A549 (cell line): Measurements from ENCODE around the gene POLE2. TPM values are rescaled to one million over a fixed set of nuclear protein-coding genes. Genes with fewer than 3 reads are reported as not detected.

Experiments used
- ATAC-seq, 2 experiments: fragments of 200-7000 bp in 1 of 2; fragments of >200 bp in 1 of 2; cut with Nextera tagmentation in 1 of 2; cut with Tn5 transposase in 1 of 2; 3 replicates each; pipeline versions ENCODE4 v1.8.0 to v1.9.1; 2018 to 2020; ENCODE audit warnings: mild to moderate bottlenecking in 1 of 2, moderate library complexity in 1 of 2
- CTCF ChIA-PET: fragments of 300-600 bp; sonication (Branson Sonifier 250); formaldehyde crosslinking; extraction: SDS; loops from one replicate; lab custom pipeline; 2021; ENCODE audit warnings: antibody characterized with exemption, inconsistent platforms; lab: Yijun Ruan, JAX
- POLR2A ChIA-PET: fragments of 350-600 bp; formaldehyde crosslinking; extraction: SDS; loops from one replicate; lab custom pipeline; 2021; ENCODE audit warnings: antibody characterized with exemption, inconsistent platforms; lab: Yijun Ruan, JAX
- DNase-seq, 2 experiments: peaks; one replicate each; pipeline versions ENCODE4 v3.0.0 to v3.0.0-alpha.2; 2011 to 2016; ENCODE audit warnings: low read depth in 1 of 2, low spot score in 1 of 2
- FAIRE-seq: peaks from 2 replicates; lab custom pipeline; 2011; peaks lifted over from hg19 to GRCh38; lab: Jason Lieb, UNC
- H3K27ac ChIP-seq, 2 experiments: fragments of >200 bp; sonication (Bioruptor Twin); formaldehyde crosslinking; 3 replicates each; pipeline ENCODE4 v1.5.1; 2016 to 2017
- H3K4me1 ChIP-seq: fragments of >200 bp; sonication (Bioruptor Twin); formaldehyde crosslinking; 3 replicates; pipeline ENCODE4 v1.6.1; 2016
- H3K4me2 ChIP-seq: fragments of >200 bp; sonication (Bioruptor Twin); formaldehyde crosslinking; 3 replicates; pipeline ENCODE4 v1.6.1; 2016
- H3K4me3 ChIP-seq: fragments of >200 bp; sonication (Bioruptor Twin); formaldehyde crosslinking; 3 replicates; pipeline ENCODE4 v1.5.1; 2016
- H3K9me3 ChIP-seq: fragments of >200 bp; sonication (Bioruptor Twin); formaldehyde crosslinking; 3 replicates; pipeline ENCODE4 v1.6.1; 2016
- CBX2 ChIP-seq: fragments of 200-600 bp; sonication (generic); IDR thresholded peaks from 2 replicates; pipeline ENCODE4 v1.6.1; 2016; ENCODE audit warnings: low read depth, mild to moderate bottlenecking, borderline replicate concordance
- CBX8 ChIP-seq: fragments of 200-600 bp; sonication (generic); IDR thresholded peaks from 2 replicates; pipeline ENCODE4 v1.6.1; 2016
- CEBPB ChIP-seq, 2 experiments: fragments of >200 bp in 1 of 2; sonication (Bioruptor Twin) in 1 of 2; formaldehyde crosslinking in 1 of 2; IDR thresholded peaks; 2 replicates each; pipeline ENCODE4 v1.6.1; 2012 to 2016
- CHD2 ChIP-seq: fragments of 150-350 bp; IDR thresholded peaks from 2 replicates; pipeline ENCODE4 v1.6.1; 2014; ENCODE audit warnings: low read length; ENCODE audit not compliant: partially characterized antibody
- EHMT2 ChIP-seq: fragments of 200-600 bp; sonication (generic); IDR thresholded peaks from 2 replicates; pipeline ENCODE4 v1.6.1; 2016; ENCODE audit warnings: antibody characterized with exemption, low read depth, mild to moderate bottlenecking, moderate library complexity
- EP300 ChIP-seq, 2 experiments: fragments of >200 bp; sonication (Bioruptor Twin); formaldehyde crosslinking; IDR thresholded peaks; 2 replicates in 1 of 2; 3 replicates in 1 of 2; pipeline ENCODE4 v1.6.1; 2016 to 2017
- ESRRA ChIP-seq: fragments of 150-350 bp; IDR thresholded peaks from 2 replicates; pipeline ENCODE4 v1.6.1; 2014; ENCODE audit warnings: mild to moderate bottlenecking, low read length, borderline replicate concordance
- HMGXB4 ChIP-seq: fragments of 250-450 bp; sonication (Bioruptor Pico); IDR thresholded peaks from 2 replicates; pipeline ENCODE4 v1.5.0; 2021; ENCODE audit warnings: mild to moderate bottlenecking, moderate library complexity, borderline replicate concordance
- HOXB13 ChIP-seq: fragments of 250-450 bp; sonication (Bioruptor Pico); IDR thresholded peaks from 2 replicates; pipeline ENCODE4 v1.5.0; 2020; ENCODE audit warnings: low read depth, mild to moderate bottlenecking, moderate library complexity
- HOXB5 ChIP-seq: fragments of 250-450 bp; sonication (Bioruptor Pico); IDR thresholded peaks from 2 replicates; pipeline ENCODE4 v1.5.0; 2020; ENCODE audit warnings: mild to moderate bottlenecking, moderate library complexity
- JUN ChIP-seq, 2 experiments: fragments of >200 bp; sonication (Bioruptor Twin); formaldehyde crosslinking; IDR thresholded peaks; 2 replicates in 1 of 2; 3 replicates in 1 of 2; pipeline ENCODE4 v1.6.1; 2016 to 2017
- JUNB ChIP-seq: fragments of >200 bp; sonication (Bioruptor Twin); formaldehyde crosslinking; IDR thresholded peaks from 2 replicates; pipeline ENCODE4 v1.6.1; 2016
- KDM5A ChIP-seq: fragments of 200-600 bp; sonication (generic); IDR thresholded peaks from 2 replicates; pipeline ENCODE4 v1.6.1; 2016; ENCODE audit warnings: antibody characterized with exemption, mild to moderate bottlenecking
- MAFK ChIP-seq: fragments of 450-650 bp; IDR thresholded peaks from 2 replicates; pipeline ENCODE4 v1.6.1; 2014; ENCODE audit not compliant: partially characterized antibody
- MAX ChIP-seq: IDR thresholded peaks from 2 replicates; pipeline ENCODE4 v1.6.1; 2012
- NR3C1 ChIP-seq: fragments of >200 bp; sonication (Bioruptor Twin); formaldehyde crosslinking; IDR thresholded peaks from 3 replicates; pipeline ENCODE4 v1.6.1; 2017
- PBX3 ChIP-seq: IDR thresholded peaks from 2 replicates; pipeline ENCODE4 v1.6.1; 2012
- POLR2A ChIP-seq: IDR thresholded peaks from 2 replicates; pipeline ENCODE4 v1.6.1; 2012; ENCODE audit warnings: mild to moderate bottlenecking, low read length
- RFX5 ChIP-seq: fragments of 450-650 bp; IDR thresholded peaks from 2 replicates; pipeline ENCODE4 v1.7.1; 2014; ENCODE audit warnings: antibody characterized with exemption, mild to moderate bottlenecking, moderate library complexity
- RNF2 ChIP-seq: fragments of 200-600 bp; sonication (generic); IDR thresholded peaks from 2 replicates; pipeline ENCODE4 v1.6.1; 2016; ENCODE audit warnings: low read depth, mild to moderate bottlenecking, antibody characterized with exemption, moderate library complexity, borderline replicate concordance
- SMC3 ChIP-seq: fragments of >200 bp; sonication (Bioruptor Twin); formaldehyde crosslinking; IDR thresholded peaks from 3 replicates; pipeline ENCODE4 v1.6.1; 2018; ENCODE audit warnings: inconsistent platforms
- SREBF2 ChIP-seq: fragments of 450-650 bp; IDR thresholded peaks from 2 replicates; pipeline ENCODE4 v1.6.1; 2014; ENCODE audit warnings: mild to moderate bottlenecking, moderate library complexity
- TFCP2L1 ChIP-seq: fragments of 250-450 bp; sonication (Bioruptor Pico); IDR thresholded peaks from 2 replicates; pipeline ENCODE4 v1.5.0; 2021; ENCODE audit warnings: mild to moderate bottlenecking
- ZSCAN20 ChIP-seq: fragments of 250-450 bp; sonication (Bioruptor Pico); IDR thresholded peaks from 2 replicates; pipeline ENCODE4 v1.8.0; 2022; ENCODE audit warnings: mild to moderate bottlenecking, moderate library complexity
- WGBS: methylation state at CpG from one replicate; pipeline ENCODE4 v1.1.6; 2017; ENCODE audit errors: missing lambda C conversion rate; 5-methylcytosine and 5-hydroxymethylcytosine counted together
- polyA plus RNA-seq, 4 experiments: library from polyadenylated mRNA; depleted of rRNA in 3 of 4; stranded (reverse); fragments of >200 nt; fragmentation: RNase III in 1 of 4; extraction: RNeasy Plus Mini Kit Qiagen cat#74134 plus additional on column Dnase treatment in 1 of 4; gene quantifications; 2 replicates in 3 of 4; 3 replicates in 1 of 4; pipeline ENCODE4 v1.2.3, GENCODE V29; 2011 to 2017

POLE2 gene
- polyA plus RNA-seq, 2 of the 4 experiments (the other 2 are of a cell fraction), result 20.2 to 28.1 TPM

GRCh38 chr14:49612671-49613070 lies 75.3 kb downstream of the POLE2 start:
- Histone ChIP-seq H3K4me1 (peaks cover 12% of the 10 kb centered on the region), H3K4me2 (no peak overlapping the region), H3K27ac (no peak overlapping the region), H3K9me3 (no peaks in the 10 kb centered on the region), H3K4me3 (no peak overlapping the region)
- no peak for ATAC-seq
- TF ChIP-seq HOXB5 (CRISPR knock-in tag), result no peak
- no peak for FAIRE-seq
- no peak for DNase-seq
- ChIA-PET CTCF (interaction anchor here (0.5 to 2.6 kb wide), 3 partner anchors 8 to 235 kb away, joined by 3 to 7 read pairs (median 3); partner anchors contain the start of genes MGAT2 and RPL36AL), POLR2A (interaction anchor here (1.1 kb wide), 2 partner anchors 8 to 9 kb away, joined by 3 to 4 read pairs; partner anchors contain the start of genes MGAT2 and RPL36AL)
- 92% methylated on average over 8 of the region's 8 CpGs for WGBS

GRCh38 chr14:49612251-49612650 lies 75.8 kb downstream of the POLE2 start:
- Histone ChIP-seq H3K4me2 (no peak overlapping the region), H3K27ac (no peak overlapping the region), H3K4me3 (no peak overlapping the region), H3K9me3 (no peaks in the 10 kb centered on the region), H3K4me1 (peaks cover 8% of the 10 kb centered on the region; the same call in 2 of the 3 replicates)
- no peak for ATAC-seq
- POLR2A ChIA-PET, result interaction anchor here (0.7 to 1.1 kb wide), 3 partner anchors 8 to 250 kb away, joined by 3 to 4 read pairs (median 4); partner anchors contain the start of genes MGAT2 and RPL36AL
- WGBS, result 90% methylated on average over 4 of the region's 4 CpGs
- CTCF ChIA-PET, result interaction anchor here (0.5 to 2.6 kb wide), 3 partner anchors 9 to 236 kb away, joined by 3 to 7 read pairs (median 3); partner anchors contain the start of genes MGAT2 and RPL36AL
- DNase-seq, result no peak
- FAIRE-seq, result no peak
- TF ChIP-seq POLR2A, result no peak
- TF ChIP-seq CEBPB (IDR thresholded peaks at IDR 0.05), result no peak
- no peak for TF ChIP-seq SMC3
- no peak for TF ChIP-seq SREBF2
- no peak for TF ChIP-seq KDM5A
- TF ChIP-seq HOXB5 (CRISPR knock-in tag), result no peak
- TF ChIP-seq EP300 (IDR thresholded peaks at IDR 0.05), result no peak
- no peak for TF ChIP-seq ZSCAN20 (CRISPR knock-in tag)
- no peak for TF ChIP-seq PBX3
- no peak for TF ChIP-seq ESRRA
- no peak for TF ChIP-seq RNF2

- POLR2A ChIA-PET, result interaction anchor here (0.7 to 0.9 kb wide), 2 partner anchors 9 to 13 kb away, joined by 3 to 9 read pairs; partner anchors contain the start of genes LRR1, MGAT2 and RPL36AL
- DNase-seq (no peak), FAIRE-seq (no peak), ATAC-seq (no peak)
- no peak for TF ChIP-seq TFCP2L1 (CRISPR knock-in tag)
- TF ChIP-seq JUN (IDR thresholded peaks at IDR 0.05), result no peak
- no peak for TF ChIP-seq SREBF2
- TF ChIP-seq NR3C1, result no peak
- no peak for TF ChIP-seq ZSCAN20 (CRISPR knock-in tag)
- TF ChIP-seq EHMT2, result no peak
- no peak for TF ChIP-seq MAX
- no peak for TF ChIP-seq HOXB13 (CRISPR knock-in tag)
- TF ChIP-seq JUNB, result no peak
- no peak for TF ChIP-seq HMGXB4 (CRISPR knock-in tag)
- TF ChIP-seq CBX8, result no peak
- TF ChIP-seq RFX5, result no peak
- TF ChIP-seq SMC3, result no peak
- no peak for TF ChIP-seq CBX2
- no peak for TF ChIP-seq CHD2
- TF ChIP-seq MAFK, result no peak
- TF ChIP-seq RNF2, result no peak
- CTCF ChIA-PET, result interaction anchor here (4.4 kb wide), 1 partner anchor 20 kb away, joined by 15 read pairs; the partner anchor contains the start of gene RPS29
- no peak overlapping the region for H3K4me2 ChIP-seq
- H3K4me3 ChIP-seq, result no peak overlapping the region
- peaks cover 5% of the 10 kb centered on the region; the same call in 1 of the 3 replicates for H3K4me1 ChIP-seq
- no peak overlapping the region for H3K27ac ChIP-seq
- no peaks in the 10 kb centered on the region for H3K9me3 ChIP-seq
- WGBS, result 88% methylated on average over 6 of the region's 6 CpGs
Measured at GRCh38 chr14:49607583-49607982, 80.4 kb downstream of the POLE2 start.
